Right lobe of liver (tissue), 4 donors: ENCODE measurements around the gene ITGB3.
"Not testable (repeated sequence)": the region's sequence is repeated elsewhere in the genome, so short reads cannot be mapped to it uniquely, and the experiment has no call there.

Source experiments
- POLR2A ChIP-seq: fragments of 450-650 bp; IDR thresholded peaks from one replicate; pipeline ENCODE4 v1.6.1; 2017; ENCODE audit warnings: antibody characterized with exemption, mild to moderate bottlenecking
- TF ChIP-seq, protein P1 (sequence below), 4 donors: fragments of 200-600 bp in 3 of 4; fragments of 450-650 bp in 1 of 4; IDR thresholded peaks; one replicate each; pipeline versions ENCODE4 v1.5.1 to v1.8.0; 2016 to 2022; ENCODE audit warnings: antibody characterized with exemption in 4 of 4, mild to moderate bottlenecking in 2 of 4
- donor health status: DM: no; HTN: no; CAD: no.
- donor health status: DM: no; HTN: no; CAD: no.
- donor health status: DM: no; HTN: yes; CAD: no.

- TF ChIP-seq, protein P1, sequence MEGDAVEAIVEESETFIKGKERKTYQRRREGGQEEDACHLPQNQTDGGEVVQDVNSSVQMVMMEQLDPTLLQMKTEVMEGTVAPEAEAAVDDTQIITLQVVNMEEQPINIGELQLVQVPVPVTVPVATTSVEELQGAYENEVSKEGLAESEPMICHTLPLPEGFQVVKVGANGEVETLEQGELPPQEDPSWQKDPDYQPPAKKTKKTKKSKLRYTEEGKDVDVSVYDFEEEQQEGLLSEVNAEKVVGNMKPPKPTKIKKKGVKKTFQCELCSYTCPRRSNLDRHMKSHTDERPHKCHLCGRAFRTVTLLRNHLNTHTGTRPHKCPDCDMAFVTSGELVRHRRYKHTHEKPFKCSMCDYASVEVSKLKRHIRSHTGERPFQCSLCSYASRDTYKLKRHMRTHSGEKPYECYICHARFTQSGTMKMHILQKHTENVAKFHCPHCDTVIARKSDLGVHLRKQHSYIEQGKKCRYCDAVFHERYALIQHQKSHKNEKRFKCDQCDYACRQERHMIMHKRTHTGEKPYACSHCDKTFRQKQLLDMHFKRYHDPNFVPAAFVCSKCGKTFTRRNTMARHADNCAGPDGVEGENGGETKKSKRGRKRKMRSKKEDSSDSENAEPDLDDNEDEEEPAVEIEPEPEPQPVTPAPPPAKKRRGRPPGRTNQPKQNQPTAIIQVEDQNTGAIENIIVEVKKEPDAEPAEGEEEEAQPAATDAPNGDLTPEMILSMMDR (IDR thresholded peaks at IDR 0.05): not testable (repeated sequence)
- not testable (repeated sequence) for TF ChIP-seq POLR2A
These were observed 16.1 kb downstream of the ITGB3 start for GRCh38 chr17:47269561-47270280.
